ENCODE data around the gene STK24. TPM values are rescaled to one million over a fixed set of nuclear protein-coding genes. Genes with fewer than 3 reads are reported as not detected.

STK24 gene
- total and polyA plus RNA-seq, 2 of the 8 experiments (the other 6 are each of a cell fraction or from before 2014, with no cell fraction given) = 62.8 to 143 TPM

- TF ChIP-seq POLR2AphosphoS5 (IDR thresholded peaks at IDR 0.05; ENCODE audit: low read depth, low read length) = no peak
Measured at GRCh38 chr13:98548230-98548629, 28.7 kb downstream of the STK24 start (continued).
